HCT116 (cell line): ENCODE data around the gene COL5A1. TPM values are rescaled to one million over a fixed set of nuclear protein-coding genes. Genes with fewer than 3 reads are reported as not detected.

Experiments used
- ATAC-seq: fragments of 200-7000 bp; cut with Tn5 transposase; 2 replicates; pipeline ENCODE4 v1.9.1; 2020; ENCODE audit warnings: mild to moderate bottlenecking, moderate library complexity
- BruUV-seq: library from RNA; stranded (reverse); fragments of 400-500 nt; replicated peaks from 2 replicates; lab custom pipeline; 2021; lab: Mats Ljungman, UMichigan
- CTCF ChIA-PET: fragments of 300-600 bp; sonication (Branson Sonifier 250); formaldehyde crosslinking; loops from one replicate; lab custom pipeline; 2021; ENCODE audit warnings: antibody characterized with exemption; lab: Charles Lee
- POLR2A ChIA-PET: fragments of 300-600, 350-600 bp; sonication (Branson Sonifier 250); formaldehyde crosslinking; loops from one replicate; lab custom pipeline; 2021; ENCODE audit warnings: antibody characterized with exemption; lab: Charles Lee
- RAD21 ChIA-PET, 2 experiments: fragments of 300-600 bp; sonication (Branson Sonifier 250); formaldehyde crosslinking; loops; one replicate each; lab custom pipeline; 2023; ENCODE audit warnings: low total read pairs in 2 of 2; ENCODE audit not compliant: uncharacterized antibody in 2 of 2, unreplicated experiment in 2 of 2, low non-redundant PET in 1 of 2; lab: Charles Lee
- DNase-seq: peaks from one replicate; pipeline ENCODE4 v3.0.0-alpha.2; 2010; ENCODE audit warnings: low read depth, low spot score
- H2AFZ ChIP-seq: fragments of 200-600 bp; shearing (Covaris generic), sonication (generic); 2 replicates; pipeline ENCODE4 v1.6.1; 2017; ENCODE audit warnings: low read depth, mixed run types, mixed read lengths, antibody characterized with exemption, low read length; ENCODE audit not compliant: poor library complexity, severe bottlenecking
- H3K27ac ChIP-seq: 2 replicates; pipeline ENCODE4 v1.5.1; 2012; ENCODE audit warnings: low read depth, low read length
- H3K27me3 ChIP-seq: fragments of 200-600 bp; sonication (generic); 2 replicates; pipeline ENCODE4 v1.6.1; 2016; ENCODE audit warnings: mixed run types, low read length, mixed read lengths; ENCODE audit not compliant: insufficient read depth
- H3K36me3 ChIP-seq, 2 experiments: fragments of 200-500 bp in 1 of 2; fragments of 200-600 bp in 1 of 2; sonication (Bioruptor generic) in 1 of 2; sonication (generic) in 1 of 2; 2 replicates each; pipeline versions ENCODE4 v1.5.1 to v1.6.1; 2014 to 2016; ENCODE audit warnings: low read length in 2 of 2, inconsistent platforms in 1 of 2, mixed read lengths in 1 of 2, mixed run types in 1 of 2; ENCODE audit not compliant: insufficient read depth in 2 of 2, control insufficient read depth in 1 of 2
- H3K4me1 ChIP-seq, 2 experiments: fragments of 200-600 bp in 1 of 2; sonication (generic) in 1 of 2; 2 replicates each; pipeline versions ENCODE4 v1.5.1 to v1.6.1; 2012 to 2017; ENCODE audit warnings: low read length in 2 of 2, inconsistent platforms in 1 of 2, mild to moderate bottlenecking in 1 of 2, mixed read lengths in 1 of 2, mixed run types in 1 of 2, moderate library complexity in 1 of 2; ENCODE audit not compliant: insufficient read depth in 2 of 2, control insufficient read depth in 1 of 2
- H3K4me2 ChIP-seq: fragments of 200-600 bp; sonication (generic); 2 replicates; pipeline ENCODE4 v1.6.1; 2017; ENCODE audit warnings: mixed run types, low read length, mixed read lengths
- H3K4me3 ChIP-seq, 2 experiments: fragments of 200-600 bp in 1 of 2; sonication (generic) in 1 of 2; replicated peaks in 1 of 2; 2 replicates each; pipeline ENCODE4 v1.5.1; 2011 to 2016; ENCODE audit warnings: low read length in 2 of 2, control low read depth in 1 of 2, low read depth in 1 of 2, mild to moderate bottlenecking in 1 of 2, mixed read lengths in 1 of 2, mixed run types in 1 of 2
- H3K79me2 ChIP-seq: fragments of 200-600 bp; sonication (generic); 2 replicates; pipeline ENCODE4 v1.6.1; 2017; ENCODE audit warnings: mild to moderate bottlenecking, mixed run types, low read length, moderate library complexity, mixed read lengths; ENCODE audit not compliant: insufficient read depth
- H3K9ac ChIP-seq: fragments of 200-600 bp; sonication (generic); 2 replicates; pipeline ENCODE4 v1.6.1; 2016; ENCODE audit warnings: low read length, mixed read lengths
- H3K9me2 ChIP-seq: fragments of 200-600 bp; sonication (generic), shearing (Covaris generic); 2 replicates; pipeline ENCODE4 v1.6.1; 2017; ENCODE audit warnings: mixed run types, mild to moderate bottlenecking, moderate library complexity; ENCODE audit not compliant: insufficient read depth
- H3K9me3 ChIP-seq, 2 experiments: fragments of 200-500 bp in 1 of 2; fragments of 200-600 bp in 1 of 2; sonication (Bioruptor generic) in 1 of 2; sonication (generic) in 1 of 2; 2 replicates each; pipeline ENCODE4 v1.6.1; 2014 to 2017; ENCODE audit warnings: low read length in 2 of 2, mixed read lengths in 2 of 2, inconsistent platforms in 1 of 2, low read depth in 1 of 2, mild to moderate bottlenecking in 1 of 2, mixed run types in 1 of 2, moderate library complexity in 1 of 2; ENCODE audit not compliant: control insufficient read depth in 1 of 2, insufficient read depth in 1 of 2
- H4K20me1 ChIP-seq: fragments of 200-600 bp; sonication (generic), shearing (Covaris generic); 2 replicates; pipeline ENCODE4 v1.6.1; 2017; ENCODE audit warnings: mixed run types, mild to moderate bottlenecking, moderate library complexity; ENCODE audit not compliant: insufficient read depth
- CBX3 ChIP-seq: IDR thresholded peaks from 2 replicates; pipeline ENCODE4 v1.6.1; 2012; ENCODE audit warnings: low read depth
- EGR1 ChIP-seq: IDR thresholded peaks from 2 replicates; pipeline ENCODE4 v1.6.1; 2012; ENCODE audit warnings: low read depth
- POLR2A ChIP-seq: IDR thresholded peaks from 2 replicates; pipeline ENCODE4 v1.7.0; 2011; ENCODE audit warnings: borderline replicate concordance; ENCODE audit not compliant: insufficient read depth, insufficient read length; ENCODE audit errors: extremely low read depth
- POLR2AphosphoS5 ChIP-seq: IDR thresholded peaks from 2 replicates; pipeline ENCODE4 v1.6.1; 2011; ENCODE audit warnings: mild to moderate bottlenecking, low read depth, low read length, moderate library complexity
- SRF ChIP-seq: IDR thresholded peaks from 2 replicates; pipeline ENCODE4 v1.6.1; 2012; ENCODE audit warnings: low read depth
- YY1 ChIP-seq: IDR thresholded peaks from 2 replicates; pipeline ENCODE4 v1.6.1; 2011; ENCODE audit warnings: low read length, low read depth, moderate library complexity, mild to moderate bottlenecking; ENCODE audit not compliant: insufficient replicate concordance; ENCODE audit errors: extremely low read depth
- ZBTB33 ChIP-seq: IDR thresholded peaks from 2 replicates; pipeline ENCODE4 v1.6.1; 2011; ENCODE audit warnings: mild to moderate bottlenecking, low read length, moderate library complexity; ENCODE audit not compliant: insufficient replicate concordance; ENCODE audit errors: extremely low read depth
- ZFX ChIP-seq: fragments of 450-650 bp; IDR thresholded peaks from 2 replicates; pipeline ENCODE4 v1.6.1; 2017
- intact Hi-C: fragments of 100-400 bp; cut with micrococcal nuclease; formaldehyde crosslinking; loops from 2 replicates; pipeline ENCODE4 v1.10.0; 2022
- total RNA-seq: library from RNA; stranded (reverse); gene quantifications from one replicate; pipeline ENCODE4 v1.2.1, GENCODE V29; 2021; ENCODE audit not compliant: unreplicated experiment
- TF ChIP-seq, protein P1 (sequence below): IDR thresholded peaks from 2 replicates; pipeline ENCODE4 v1.6.1; 2012
- TF ChIP-seq, protein P2 (sequence below): IDR thresholded peaks from 2 replicates; pipeline ENCODE4 v1.6.1; 2012

The COL5A1 gene
- total RNA-seq, 1 experiment from 2014 or later = 0.30 TPM

DNA sequence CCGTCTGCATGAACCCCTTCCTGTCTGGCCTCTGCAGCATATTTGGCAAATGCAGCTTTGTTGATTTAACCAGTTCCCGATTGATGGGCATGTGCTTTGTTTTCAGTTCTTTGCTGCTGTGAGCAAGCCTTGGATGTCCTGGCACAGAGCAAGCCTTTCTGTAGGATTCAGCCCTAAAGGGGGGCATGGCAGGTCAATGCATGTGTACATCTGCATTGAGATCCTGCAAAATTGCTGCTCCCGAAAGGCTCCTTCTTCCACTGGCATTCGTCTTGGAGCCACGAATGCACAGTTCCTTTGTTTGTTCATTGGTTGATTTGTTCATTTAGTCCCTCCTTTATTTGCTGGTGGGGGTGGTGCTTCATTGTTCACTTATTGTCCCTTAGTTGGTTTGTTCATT, 34.8 kb downstream of the COL5A1 start:
- DNase-seq (no peak), ATAC-seq (no peak)
- Histone ChIP-seq H3K9ac (no peak overlapping the region), H4K20me1 (no peaks in the 10 kb centered on the region), H3K27me3 (0 out of 2 replicates have a peak, but pooled peaks cover 8% of the 10 kb centered on the region), H3K27ac (no peak overlapping the region), H3K36me3 (no peaks in the 10 kb centered on the region), H3K9me3 (no peaks in the 10 kb centered on the region; a peak in 1 of 4 replicates), H2AFZ (no peak overlapping the region), H3K4me1 (no peaks in the 10 kb centered on the region), H3K9me2 (no peaks in the 10 kb centered on the region), H3K79me2 (no peaks in the 10 kb centered on the region), H3K4me3 (no peak overlapping the region), H3K4me2 (no peak overlapping the region)
- RAD21 ChIA-PET = no interaction called here
- intact Hi-C loops = no loop called here
- POLR2A ChIA-PET = no interaction called here
- no peak for TF ChIP-seq CBX3
- no peak for TF ChIP-seq SRF
- TF ChIP-seq, protein P1, sequence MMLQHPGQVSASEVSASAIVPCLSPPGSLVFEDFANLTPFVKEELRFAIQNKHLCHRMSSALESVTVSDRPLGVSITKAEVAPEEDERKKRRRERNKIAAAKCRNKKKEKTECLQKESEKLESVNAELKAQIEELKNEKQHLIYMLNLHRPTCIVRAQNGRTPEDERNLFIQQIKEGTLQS = no peak
- TF ChIP-seq EGR1 = no peak
- TF ChIP-seq, protein P2, sequence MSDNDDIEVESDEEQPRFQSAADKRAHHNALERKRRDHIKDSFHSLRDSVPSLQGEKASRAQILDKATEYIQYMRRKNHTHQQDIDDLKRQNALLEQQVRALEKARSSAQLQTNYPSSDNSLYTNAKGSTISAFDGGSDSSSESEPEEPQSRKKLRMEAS = no peak
- no TSS peak for BruUV-seq
- CTCF ChIA-PET = no interaction called here

DNA sequence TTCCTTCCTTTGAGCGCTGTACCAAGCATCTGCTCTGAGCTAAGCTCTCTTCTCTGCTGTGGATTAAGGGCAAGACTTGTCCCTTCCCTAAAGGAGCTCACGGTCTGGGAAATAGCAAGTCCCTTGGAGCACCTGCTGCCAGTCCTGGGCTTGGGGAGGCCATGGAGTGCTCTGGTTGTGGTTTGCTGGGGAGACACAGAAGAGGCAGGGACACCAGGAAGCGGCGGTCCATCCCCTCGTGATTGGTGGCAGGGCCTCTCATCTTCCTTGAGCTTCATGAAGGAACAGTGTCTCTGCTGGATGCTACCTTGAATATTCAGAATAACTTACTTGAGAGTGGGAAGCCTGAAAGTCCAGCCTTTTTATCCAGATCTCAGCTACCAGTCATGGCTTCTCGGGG, 35.3 kb downstream of the COL5A1 start:
- Histone ChIP-seq H3K4me2 (no peak overlapping the region), H3K4me3 (no peak overlapping the region), H3K9me3 (no peaks in the 10 kb centered on the region; a peak in 1 of 4 replicates), H3K27me3 (0 out of 2 replicates have a peak, but pooled peaks cover 8% of the 10 kb centered on the region), H3K9me2 (no peaks in the 10 kb centered on the region), H3K4me1 (no peaks in the 10 kb centered on the region), H2AFZ (no peak overlapping the region), H3K9ac (no peak overlapping the region), H3K27ac (no peak overlapping the region), H4K20me1 (no peaks in the 10 kb centered on the region), H3K36me3 (no peaks in the 10 kb centered on the region), H3K79me2 (no peaks in the 10 kb centered on the region)
- ChIA-PET POLR2A (no interaction called here), CTCF (no interaction called here), RAD21 (no interaction called here)
- intact Hi-C loops = no loop called here
- ATAC-seq (no peak), DNase-seq (no peak)
- BruUV-seq = no TSS peak
- TF ChIP-seq CBX3 (no peak), ZBTB33 (no peak), YY1 (no peak), POLR2AphosphoS5 (no peak), POLR2A (no peak), ZFX (no peak)
- TF ChIP-seq, protein P2 = no peak
- TF ChIP-seq, protein P1 = no peak
